ENCODE data around the gene AXIN1.

The AXIN1 gene

DNA sequence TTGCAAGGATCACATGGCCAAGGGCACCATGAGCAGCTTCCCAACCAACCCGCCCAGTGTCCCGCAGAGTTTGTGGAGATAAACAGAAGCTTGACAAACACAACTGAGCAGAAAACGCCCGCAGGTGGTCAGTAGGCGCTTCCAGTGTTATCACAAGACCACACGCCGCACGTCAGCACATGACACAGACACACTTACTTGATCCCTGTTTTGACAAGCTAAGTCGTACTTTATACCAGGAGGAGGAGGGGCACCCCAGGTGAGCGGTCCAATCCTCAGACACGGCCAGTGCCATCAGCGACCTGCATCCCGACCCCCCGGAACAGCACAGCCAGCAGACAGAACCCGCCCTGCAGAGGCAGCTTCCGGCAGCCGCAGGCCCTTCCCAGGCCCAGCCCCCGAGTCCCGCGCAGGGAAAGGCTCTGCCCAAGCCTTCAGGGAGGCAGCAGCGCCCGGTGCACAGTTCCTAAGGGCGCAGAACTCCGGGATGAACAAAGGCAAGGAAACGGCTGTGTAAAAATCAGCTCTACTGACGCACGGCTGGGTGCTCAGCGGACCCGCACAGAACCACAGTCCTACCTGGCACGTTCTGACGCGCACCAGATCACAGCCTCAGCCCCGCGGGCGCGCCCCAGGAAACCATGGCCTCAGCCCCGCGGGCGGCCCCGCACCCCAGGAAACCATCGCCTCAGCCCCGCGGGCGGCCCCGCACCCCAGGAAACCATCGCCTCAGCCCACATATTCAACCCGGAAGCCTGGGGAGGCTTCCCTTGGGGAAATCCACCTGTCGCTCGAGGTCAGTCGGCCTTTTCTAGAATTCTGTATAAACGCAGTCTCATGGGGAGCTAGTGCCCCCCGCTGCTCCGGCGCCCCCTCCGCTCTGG lies 27.8 kb downstream of the AXIN1 start:
- H3K4me3 ChIP-seq (ENCODE audit: low read length) = no peak overlapping the region
- DNase-seq (ENCODE audit: low read depth) = no peak
- TF ChIP-seq, protein P1, sequence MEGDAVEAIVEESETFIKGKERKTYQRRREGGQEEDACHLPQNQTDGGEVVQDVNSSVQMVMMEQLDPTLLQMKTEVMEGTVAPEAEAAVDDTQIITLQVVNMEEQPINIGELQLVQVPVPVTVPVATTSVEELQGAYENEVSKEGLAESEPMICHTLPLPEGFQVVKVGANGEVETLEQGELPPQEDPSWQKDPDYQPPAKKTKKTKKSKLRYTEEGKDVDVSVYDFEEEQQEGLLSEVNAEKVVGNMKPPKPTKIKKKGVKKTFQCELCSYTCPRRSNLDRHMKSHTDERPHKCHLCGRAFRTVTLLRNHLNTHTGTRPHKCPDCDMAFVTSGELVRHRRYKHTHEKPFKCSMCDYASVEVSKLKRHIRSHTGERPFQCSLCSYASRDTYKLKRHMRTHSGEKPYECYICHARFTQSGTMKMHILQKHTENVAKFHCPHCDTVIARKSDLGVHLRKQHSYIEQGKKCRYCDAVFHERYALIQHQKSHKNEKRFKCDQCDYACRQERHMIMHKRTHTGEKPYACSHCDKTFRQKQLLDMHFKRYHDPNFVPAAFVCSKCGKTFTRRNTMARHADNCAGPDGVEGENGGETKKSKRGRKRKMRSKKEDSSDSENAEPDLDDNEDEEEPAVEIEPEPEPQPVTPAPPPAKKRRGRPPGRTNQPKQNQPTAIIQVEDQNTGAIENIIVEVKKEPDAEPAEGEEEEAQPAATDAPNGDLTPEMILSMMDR (conservative IDR thresholded peaks at IDR 0.05; ENCODE audit: low read length) = no peak

DNA sequence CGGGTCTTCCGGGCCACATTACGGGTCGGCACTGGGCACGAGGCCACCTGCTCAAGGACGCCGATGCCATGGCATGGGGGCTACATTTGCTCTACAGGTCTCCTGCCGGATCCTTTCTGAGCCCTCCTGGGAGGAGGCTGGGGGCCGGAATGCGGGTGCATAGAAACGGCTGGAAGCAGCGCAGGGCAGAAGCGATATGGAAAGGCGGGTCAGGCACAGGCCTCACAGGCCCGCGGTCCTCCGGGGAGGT lies 28.4 kb downstream of the AXIN1 start:
- H3K4me3 ChIP-seq (ENCODE audit: low read length) = no peak overlapping the region
- TF ChIP-seq, protein P1 (conservative IDR thresholded peaks at IDR 0.05; ENCODE audit: low read length) = no peak
- DNase-seq (ENCODE audit: low read depth) = no peak

DNA sequence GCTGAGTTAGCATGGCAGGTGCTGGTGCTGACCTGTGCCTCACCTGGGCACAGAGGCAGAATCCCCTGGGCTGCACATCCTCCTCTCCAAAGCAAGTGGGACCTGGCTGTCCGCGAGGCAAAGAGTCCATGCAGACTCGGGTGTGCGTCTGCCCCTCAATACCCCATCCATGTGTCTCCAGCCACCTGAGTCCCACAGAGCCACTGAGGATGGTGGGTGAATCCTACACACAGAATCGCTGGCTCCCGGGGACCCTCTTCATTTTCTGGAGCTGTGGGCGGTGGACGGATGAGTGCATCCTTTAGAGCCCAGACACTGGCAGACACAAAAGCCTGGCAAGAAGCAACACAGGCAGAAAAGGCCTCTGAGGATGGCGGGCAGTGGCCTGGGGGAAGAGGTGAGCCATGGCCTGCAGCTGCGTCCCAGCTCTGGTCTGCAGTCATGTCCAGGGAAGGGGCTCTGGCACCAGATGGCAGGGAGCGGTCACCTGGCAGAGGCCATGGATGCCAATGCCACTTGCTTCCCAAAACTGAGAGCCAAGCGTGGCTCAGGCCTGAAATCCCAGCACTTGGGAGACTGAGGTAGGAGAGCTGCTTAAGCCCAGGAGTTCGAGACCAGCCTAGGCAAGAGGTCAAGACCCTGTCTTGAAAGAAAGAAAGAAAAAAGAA lies 29.9 kb downstream of the AXIN1 start:
- no peak overlapping the region for H3K4me3 ChIP-seq (ENCODE audit: low read length)
- no peak for DNase-seq (ENCODE audit: low read depth)
- TF ChIP-seq, protein P1 (conservative IDR thresholded peaks at IDR 0.05; ENCODE audit: low read length) = no peak

DNA sequence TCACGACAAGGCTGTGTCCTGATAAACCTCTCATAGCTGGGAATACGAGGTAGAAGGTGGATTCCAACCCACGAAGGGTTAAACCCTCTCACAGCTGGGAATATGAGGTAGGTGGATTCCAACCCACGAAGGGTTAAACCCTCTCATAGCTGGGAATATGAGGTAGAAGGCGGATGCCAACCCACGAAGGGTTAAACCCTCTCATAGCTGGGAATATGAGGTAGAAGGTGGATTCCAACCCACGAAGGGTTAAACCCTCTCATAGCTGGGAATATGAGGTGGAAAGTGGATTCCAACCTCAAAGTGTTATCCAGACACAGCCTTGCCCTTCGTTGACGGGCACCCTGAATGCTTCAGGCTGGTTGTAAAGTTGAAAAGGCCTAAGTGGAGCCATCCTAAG lies 31.0 kb downstream of the AXIN1 start:
- no peak for DNase-seq (ENCODE audit: low read depth)
- TF ChIP-seq, protein P1 (conservative IDR thresholded peaks at IDR 0.05; ENCODE audit: low read length) = no peak
- H3K4me3 ChIP-seq (ENCODE audit: low read length) = no peak overlapping the region

DNA sequence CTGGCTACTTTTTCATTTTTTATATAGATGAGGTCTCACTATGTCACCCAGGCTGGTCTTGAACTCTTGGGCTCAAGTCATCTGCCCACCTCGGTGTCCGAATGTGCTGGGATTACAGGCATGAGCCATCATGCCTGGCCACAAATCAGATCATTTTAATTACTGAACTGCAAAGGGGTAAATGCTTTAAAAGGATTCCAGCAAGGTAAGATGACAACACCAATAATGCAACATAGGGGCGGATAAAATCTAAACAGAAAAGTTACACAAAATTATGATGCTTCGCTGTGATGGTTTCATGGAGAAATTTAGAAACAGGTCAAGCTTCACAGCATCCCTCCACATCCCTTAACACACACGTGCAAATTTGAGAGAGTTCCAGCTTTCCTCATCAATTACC lies 32.3 kb downstream of the AXIN1 start:
- TF ChIP-seq, protein P1 (conservative IDR thresholded peaks at IDR 0.05; ENCODE audit: low read length) = no peak
- DNase-seq (ENCODE audit: low read depth) = no peak
- H3K4me3 ChIP-seq (ENCODE audit: low read length) = no peak overlapping the region

GRCh38 chr16:318628-319027 lies 33.9 kb downstream of the AXIN1 start:
- TF ChIP-seq, protein P1 (conservative IDR thresholded peaks at IDR 0.05; ENCODE audit: low read length) = no peak
- no peak overlapping the region for H3K4me3 ChIP-seq (ENCODE audit: low read length)
- DNase-seq (ENCODE audit: low read depth) = no peak

DNA sequence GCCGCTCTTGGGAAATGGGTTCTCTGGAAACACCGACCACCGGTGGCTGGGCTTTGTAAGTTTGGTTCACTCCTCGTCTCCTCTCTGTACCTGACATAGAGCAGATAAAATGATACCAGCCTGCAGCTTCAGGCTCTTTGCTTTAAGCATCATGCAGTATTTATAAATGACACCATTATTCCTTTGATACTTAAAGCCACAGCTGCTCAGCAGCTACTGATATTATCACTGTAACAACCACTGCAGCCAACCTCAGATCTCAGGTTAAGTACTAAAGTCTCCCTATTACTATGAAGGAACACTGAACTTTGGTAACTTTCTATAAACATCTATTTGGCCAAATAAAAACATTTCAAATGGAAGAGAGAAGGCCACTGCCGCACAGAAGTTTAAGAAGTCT lies 34.9 kb downstream of the AXIN1 start:
- H3K4me3 ChIP-seq (ENCODE audit: low read length) = no peak overlapping the region
- DNase-seq (ENCODE audit: low read depth) = no peak
- TF ChIP-seq, protein P1 (conservative IDR thresholded peaks at IDR 0.05; ENCODE audit: low read length) = no peak
